ENCODE results near the gene SERPINA4. TPM values are rescaled to one million over a fixed set of nuclear protein-coding genes. Genes with fewer than 3 reads are reported as not detected.

Gene SERPINA4
- total and polyA plus RNA-seq, 9 of the 15 experiments (the other 6 are each of a cell fraction or from before 2014, with no cell fraction given), result not detected

- Histone ChIP-seq H3K9me1 (ENCODE audit: control insufficient read depth, insufficient read depth, low read length) (no peaks in the 10 kb centered on the region), H3K4me3 (no peak overlapping the region), H3K9me3 (replicated peaks; ENCODE audit: control insufficient read depth, insufficient read depth, low read depth, low read length) (no peaks in the 10 kb centered on the region), H3K27ac (ENCODE audit: extremely low read depth, low read depth, low read length) (no peak overlapping the region), H3K36me3 (ENCODE audit: control insufficient read depth, insufficient read depth, low read length) (no peaks in the 10 kb centered on the region), H3K9ac (ENCODE audit: insufficient read depth in 1 of 2, low read depth in 2 of 2, low read length in 2 of 2) (no peak overlapping the region), H3K4me2 (ENCODE audit: insufficient read depth, low read length) (no peak overlapping the region), H4K20me1 (replicated peaks; ENCODE audit: control insufficient read depth, insufficient read depth, low read length) (no peaks in the 10 kb centered on the region), H3K79me2 (ENCODE audit: control insufficient read depth, insufficient read depth, low read length) (no peaks in the 10 kb centered on the region), H3K4me1 (replicated peaks in 1 of 2; ENCODE audit: control insufficient read depth in 2 of 2, insufficient read depth in 2 of 2, low read length in 2 of 2) (no peaks in the 10 kb centered on the region), H3K27me3 (ENCODE audit: control insufficient read depth in 2 of 2, insufficient read depth in 2 of 2, low read length in 2 of 2) (no peaks in the 10 kb centered on the region), H2AFZ (ENCODE audit: low read depth, low read length) (no peak overlapping the region)
- FAIRE-seq, result no peak
- intact Hi-C loops (cut with micrococcal nuclease), result no loop called here
- no TSS peak for BruUV-seq (replicated peaks)
- in situ Hi-C loops (cut with MboI), result no loop called here
- no peak for DNase-seq (ENCODE audit: extremely low read depth in 1 of 4, low spot score in 3 of 4)
- ATAC-seq, result no peak
- CTCF ChIA-PET (ENCODE audit: low intra/inter-chr PET ratio), result no interaction called here
- WGBS (ENCODE audit: insufficient coverage, low coverage, missing lambda C conversion rate), result 0% methylated on average over 2 of the region's 3 CpGs
- no peak for TF ChIP-seq SMC3 (conservative IDR thresholded peaks at IDR 0.05; ENCODE audit: insufficient read depth, low read depth, low read length)
- no peak for TF ChIP-seq SMAD4 (CRISPR knock-in tag; conservative IDR thresholded peaks at IDR 0.05)
- no peak for TF ChIP-seq RUNX1 (IDR thresholded peaks at IDR 0.05; ENCODE audit: low read depth)
- no peak for TF ChIP-seq L3MBTL2 (IDR thresholded peaks at IDR 0.05)
- no peak for TF ChIP-seq ZBTB43 (CRISPR knock-in tag; IDR thresholded peaks at IDR 0.05)
- no peak for TF ChIP-seq JUN (IDR thresholded peaks at IDR 0.05; ENCODE audit: borderline replicate concordance, low read depth, low read length)
- TF ChIP-seq JUN (CRISPR knock-in tag; IDR thresholded peaks at IDR 0.05; ENCODE audit: borderline replicate concordance), result no peak
- TF ChIP-seq RHOXF2B (CRISPR knock-in tag; conservative IDR thresholded peaks at IDR 0.05), result no peak
- no peak for TF ChIP-seq FOXA3 (CRISPR knock-in tag; conservative IDR thresholded peaks at IDR 0.05 in 1 of 2, IDR thresholded peaks at IDR 0.05 in 1 of 2)
- no peak for TF ChIP-seq RNF2 (IDR thresholded peaks at IDR 0.05)
- no peak for TF ChIP-seq ATF7 (IDR thresholded peaks at IDR 0.05)
- no peak for TF ChIP-seq SRSF3 (IDR thresholded peaks at IDR 0.05; ENCODE audit: insufficient read depth, low read length)
- TF ChIP-seq POLR2B (IDR thresholded peaks at IDR 0.05; ENCODE audit: low read depth, partially characterized antibody), result no peak
- TF ChIP-seq ZNF184 (CRISPR knock-in tag; IDR thresholded peaks at IDR 0.05), result no peak
- no peak for TF ChIP-seq NCOA2 (IDR thresholded peaks at IDR 0.05; ENCODE audit: partially characterized antibody in 2 of 2)
- no peak for TF ChIP-seq PHB2 (IDR thresholded peaks at IDR 0.05; ENCODE audit: low read depth)
- POLR2A ChIA-PET, result no interaction called here
Measured at GRCh38 chr14:94599656-94600004, 38.4 kb downstream of the SERPINA4 start.
